SK-N-SH treated with all-trans-retinoic acid at 6 μM for 48 hours (cell line): ENCODE data around the gene STIP1.

ENCODE experiments used
- ARNTL ChIP-seq: fragments of 450-650 bp; formaldehyde crosslinking; IDR thresholded peaks from 2 replicates; pipeline ENCODE4 v1.5.0; 2020; ENCODE audit warnings: low read depth, mild to moderate bottlenecking, moderate library complexity, borderline replicate concordance
- BACH2 ChIP-seq: fragments of 250-450 bp; sonication (Bioruptor Pico); IDR thresholded peaks from 2 replicates; pipeline ENCODE4 v1.9.0; 2021; ENCODE audit warnings: mild to moderate bottlenecking, borderline replicate concordance
- CSDC2 ChIP-seq: fragments of 250-450 bp; sonication (Bioruptor Pico); IDR thresholded peaks from 2 replicates; pipeline ENCODE4 v1.5.0; 2020; ENCODE audit warnings: mild to moderate bottlenecking, moderate library complexity
- CSRNP3 ChIP-seq: fragments of 250-450 bp; sonication (Bioruptor Pico); IDR thresholded peaks from 2 replicates; pipeline ENCODE4 v1.5.1; 2021; ENCODE audit warnings: mild to moderate bottlenecking, moderate library complexity
- POU6F1 ChIP-seq: fragments of 250-450 bp; sonication (Bioruptor Pico); IDR thresholded peaks from 2 replicates; pipeline ENCODE4 v1.8.0; 2021; ENCODE audit warnings: low read depth, mild to moderate bottlenecking, moderate library complexity, borderline replicate concordance
- SNAI2 ChIP-seq: fragments of 250-450 bp; sonication (Bioruptor Pico); IDR thresholded peaks from 2 replicates; pipeline ENCODE4 v1.5.0; 2020; ENCODE audit warnings: mild to moderate bottlenecking, moderate library complexity
- TOX ChIP-seq: fragments of 250-450 bp; sonication (Bioruptor Pico); IDR thresholded peaks from 2 replicates; pipeline ENCODE4 v1.8.0; 2021; ENCODE audit warnings: mild to moderate bottlenecking, moderate library complexity, borderline replicate concordance
- ZFP3 ChIP-seq: fragments of 250-450 bp; sonication (Bioruptor Pico); IDR thresholded peaks from 2 replicates; pipeline ENCODE4 v1.5.0; 2020; ENCODE audit warnings: mild to moderate bottlenecking, moderate library complexity
- ZFP30 ChIP-seq: fragments of 450-650 bp; formaldehyde crosslinking; IDR thresholded peaks from 2 replicates; pipeline ENCODE4 v1.5.0; 2022; ENCODE audit warnings: mild to moderate bottlenecking, moderate library complexity
- ZNF565 ChIP-seq: fragments of 450-650 bp; formaldehyde crosslinking; conservative IDR thresholded peaks from 2 replicates; pipeline ENCODE4 v1.5.0; 2020; ENCODE audit warnings: low read depth, mild to moderate bottlenecking, moderate library complexity
- ZNF70 ChIP-seq: fragments of 450-650 bp; formaldehyde crosslinking; IDR thresholded peaks from 2 replicates; pipeline ENCODE4 v1.5.0; 2020; ENCODE audit warnings: mild to moderate bottlenecking, moderate library complexity
- TF ChIP-seq, protein P1 (sequence below): fragments of 250-450 bp; sonication (Bioruptor Pico); IDR thresholded peaks from 2 replicates; pipeline ENCODE4 v1.5.1; 2020; ENCODE audit warnings: low read depth, mild to moderate bottlenecking, moderate library complexity
- TF ChIP-seq, protein P2 (sequence below): fragments of 250-450 bp; sonication (Bioruptor Pico); IDR thresholded peaks from 2 replicates; pipeline ENCODE4 v1.8.0; 2020; ENCODE audit warnings: mild to moderate bottlenecking, moderate library complexity, borderline replicate concordance

- TF ChIP-seq, protein P1, sequence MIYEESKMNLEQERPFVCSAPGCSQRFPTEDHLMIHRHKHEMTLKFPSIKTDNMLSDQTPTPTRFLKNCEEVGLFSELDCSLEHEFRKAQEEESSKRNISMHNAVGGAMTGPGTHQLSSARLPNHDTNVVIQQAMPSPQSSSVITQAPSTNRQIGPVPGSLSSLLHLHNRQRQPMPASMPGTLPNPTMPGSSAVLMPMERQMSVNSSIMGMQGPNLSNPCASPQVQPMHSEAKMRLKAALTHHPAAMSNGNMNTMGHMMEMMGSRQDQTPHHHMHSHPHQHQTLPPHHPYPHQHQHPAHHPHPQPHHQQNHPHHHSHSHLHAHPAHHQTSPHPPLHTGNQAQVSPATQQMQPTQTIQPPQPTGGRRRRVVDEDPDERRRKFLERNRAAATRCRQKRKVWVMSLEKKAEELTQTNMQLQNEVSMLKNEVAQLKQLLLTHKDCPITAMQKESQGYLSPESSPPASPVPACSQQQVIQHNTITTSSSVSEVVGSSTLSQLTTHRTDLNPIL (CRISPR knock-in tag) = no peak
- TF ChIP-seq ZFP3 (CRISPR knock-in tag) = no peak
- TF ChIP-seq ZNF70 (CRISPR knock-in tag) = no peak
- no peak for TF ChIP-seq POU6F1 (CRISPR knock-in tag)
- no peak for TF ChIP-seq CSDC2 (CRISPR knock-in tag)
- TF ChIP-seq, protein P2, sequence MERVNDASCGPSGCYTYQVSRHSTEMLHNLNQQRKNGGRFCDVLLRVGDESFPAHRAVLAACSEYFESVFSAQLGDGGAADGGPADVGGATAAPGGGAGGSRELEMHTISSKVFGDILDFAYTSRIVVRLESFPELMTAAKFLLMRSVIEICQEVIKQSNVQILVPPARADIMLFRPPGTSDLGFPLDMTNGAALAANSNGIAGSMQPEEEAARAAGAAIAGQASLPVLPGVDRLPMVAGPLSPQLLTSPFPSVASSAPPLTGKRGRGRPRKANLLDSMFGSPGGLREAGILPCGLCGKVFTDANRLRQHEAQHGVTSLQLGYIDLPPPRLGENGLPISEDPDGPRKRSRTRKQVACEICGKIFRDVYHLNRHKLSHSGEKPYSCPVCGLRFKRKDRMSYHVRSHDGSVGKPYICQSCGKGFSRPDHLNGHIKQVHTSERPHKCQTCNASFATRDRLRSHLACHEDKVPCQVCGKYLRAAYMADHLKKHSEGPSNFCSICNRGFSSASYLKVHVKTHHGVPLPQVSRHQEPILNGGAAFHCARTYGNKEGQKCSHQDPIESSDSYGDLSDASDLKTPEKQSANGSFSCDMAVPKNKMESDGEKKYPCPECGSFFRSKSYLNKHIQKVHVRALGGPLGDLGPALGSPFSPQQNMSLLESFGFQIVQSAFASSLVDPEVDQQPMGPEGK (CRISPR knock-in tag) = no peak
- no peak for TF ChIP-seq SNAI2
- TF ChIP-seq CSRNP3 = no peak
- no peak for TF ChIP-seq ZFP30
- no peak for TF ChIP-seq TOX (CRISPR knock-in tag)
- no peak for TF ChIP-seq BACH2 (CRISPR knock-in tag)
- no peak for TF ChIP-seq ARNTL (CRISPR knock-in tag)
- no peak for TF ChIP-seq ZNF565 (CRISPR knock-in tag)
Measured at GRCh38 chr11:64211181-64211872, 25.4 kb downstream of the STIP1 start.
